Esophagus muscularis mucosa (tissue), 4 donors: Measurements from ENCODE around the gene TTYH3.

Experiments
- EP300 ChIP-seq: sonication (generic); formaldehyde crosslinking; IDR thresholded peaks from one replicate; pipeline ENCODE4 v1.6.1; 2017; ENCODE audit warnings: antibody characterized with exemption
- POLR2A ChIP-seq: fragments of 450-650 bp; IDR thresholded peaks from one replicate; pipeline ENCODE4 v1.6.1; 2017; ENCODE audit warnings: antibody characterized with exemption, moderate library complexity, mild to moderate bottlenecking, low read depth
- POLR2AphosphoS5 ChIP-seq, 2 donors: sonication (generic); formaldehyde crosslinking; IDR thresholded peaks; one replicate each; pipeline ENCODE4 v1.6.1; 2017; ENCODE audit warnings: antibody characterized with exemption in 2 of 2
- TF ChIP-seq, protein P1 (sequence below), 3 experiments: fragments of 200-600 bp in 2 of 3; fragments of 450-650 bp in 1 of 3; sonication (generic) in 2 of 3; IDR thresholded peaks; one replicate each; pipeline ENCODE4 v1.5.1; 2017 to 2019; ENCODE audit warnings: antibody characterized with exemption in 3 of 3, mild to moderate bottlenecking in 2 of 3, moderate library complexity in 1 of 3

DNA sequence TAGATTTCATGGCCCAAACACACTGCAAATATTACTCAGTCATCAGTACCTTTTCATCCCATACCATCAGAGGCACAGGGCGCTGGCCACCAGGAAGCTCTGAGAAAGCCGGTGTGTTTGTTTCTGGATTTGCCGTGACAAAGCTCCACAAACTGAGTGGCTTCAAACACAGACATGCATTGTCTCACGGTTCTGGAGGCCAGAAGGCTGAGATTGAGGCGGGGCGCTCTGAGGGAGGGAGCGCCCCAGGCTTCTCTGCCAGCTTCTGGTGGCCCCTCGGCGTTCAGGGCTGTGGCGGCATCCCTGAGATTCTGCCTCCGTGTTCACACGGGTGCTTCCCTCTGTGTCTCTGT lies 3.7 kb upstream of the TTYH3 start:
- TF ChIP-seq POLR2A (no peak), EP300 (no peak), POLR2AphosphoS5 (IDR thresholded peaks at IDR 0.05) (no peak)
- TF ChIP-seq, protein P1, sequence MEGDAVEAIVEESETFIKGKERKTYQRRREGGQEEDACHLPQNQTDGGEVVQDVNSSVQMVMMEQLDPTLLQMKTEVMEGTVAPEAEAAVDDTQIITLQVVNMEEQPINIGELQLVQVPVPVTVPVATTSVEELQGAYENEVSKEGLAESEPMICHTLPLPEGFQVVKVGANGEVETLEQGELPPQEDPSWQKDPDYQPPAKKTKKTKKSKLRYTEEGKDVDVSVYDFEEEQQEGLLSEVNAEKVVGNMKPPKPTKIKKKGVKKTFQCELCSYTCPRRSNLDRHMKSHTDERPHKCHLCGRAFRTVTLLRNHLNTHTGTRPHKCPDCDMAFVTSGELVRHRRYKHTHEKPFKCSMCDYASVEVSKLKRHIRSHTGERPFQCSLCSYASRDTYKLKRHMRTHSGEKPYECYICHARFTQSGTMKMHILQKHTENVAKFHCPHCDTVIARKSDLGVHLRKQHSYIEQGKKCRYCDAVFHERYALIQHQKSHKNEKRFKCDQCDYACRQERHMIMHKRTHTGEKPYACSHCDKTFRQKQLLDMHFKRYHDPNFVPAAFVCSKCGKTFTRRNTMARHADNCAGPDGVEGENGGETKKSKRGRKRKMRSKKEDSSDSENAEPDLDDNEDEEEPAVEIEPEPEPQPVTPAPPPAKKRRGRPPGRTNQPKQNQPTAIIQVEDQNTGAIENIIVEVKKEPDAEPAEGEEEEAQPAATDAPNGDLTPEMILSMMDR (IDR thresholded peaks at IDR 0.05) = no peak
